MM.1S (cell line): ENCODE data around the gene MSRB3.

Experiments used
- DNase-seq: peaks from one replicate; pipeline ENCODE4 v3.0.0-alpha.2; 2015
- H2AFZ ChIP-seq: fragments of 300-600 bp; sonication (generic); 2 replicates; pipeline ENCODE4 v1.6.0; 2016; ENCODE audit warnings: antibody characterized with exemption, low read length
- H3F3A ChIP-seq: fragments of 300-600 bp; sonication (generic); 2 replicates; pipeline ENCODE4 v1.6.1; 2016; ENCODE audit warnings: mild to moderate bottlenecking, antibody characterized with exemption, low read length, moderate library complexity, mixed read lengths; ENCODE audit not compliant: insufficient read depth
- H3K27ac ChIP-seq: fragments of 300-600 bp; sonication (generic); 2 replicates; pipeline ENCODE4 v1.5.1; 2016; ENCODE audit warnings: mild to moderate bottlenecking, low read length
- H3K27me3 ChIP-seq: fragments of 300-600 bp; sonication (generic); replicated peaks from 2 replicates; pipeline ENCODE4 v1.6.0; 2016; ENCODE audit warnings: low read length; ENCODE audit not compliant: insufficient read depth
- H3K36me3 ChIP-seq: fragments of 300-600 bp; sonication (generic); replicated peaks from 2 replicates; pipeline ENCODE4 v1.6.1; 2016; ENCODE audit warnings: mild to moderate bottlenecking, low read length, mixed read lengths; ENCODE audit not compliant: insufficient read depth
- H3K4me1 ChIP-seq: fragments of 300-600 bp; sonication (generic); 2 replicates; pipeline ENCODE4 v1.6.1; 2016; ENCODE audit warnings: low read length, mixed read lengths
- H3K4me2 ChIP-seq: fragments of 300-600 bp; sonication (generic); 2 replicates; pipeline ENCODE4 v1.6.0; 2016; ENCODE audit warnings: low read depth, low read length
- H3K4me3 ChIP-seq: fragments of 300-600 bp; sonication (generic); 2 replicates; pipeline ENCODE4 v1.5.1; 2016; ENCODE audit warnings: low read length, mixed read lengths
- H3K79me2 ChIP-seq: fragments of 300-600 bp; sonication (generic); 2 replicates; pipeline ENCODE4 v1.6.1; 2016; ENCODE audit warnings: mixed run types, low read length, mixed read lengths
- H3K9ac ChIP-seq: fragments of 300-600 bp; sonication (generic); 2 replicates; pipeline ENCODE4 v1.6.1; 2016; ENCODE audit warnings: low read length, mixed read lengths
- H3K9me2 ChIP-seq: fragments of 300-600 bp; sonication (generic); replicated peaks from 2 replicates; pipeline ENCODE4 v1.6.1; 2016; ENCODE audit warnings: mild to moderate bottlenecking, low read length, mixed read lengths; ENCODE audit not compliant: insufficient read depth
- H3K9me3 ChIP-seq: fragments of 300-600 bp; sonication (generic); replicated peaks from 2 replicates; pipeline ENCODE4 v1.6.1; 2016; ENCODE audit warnings: mild to moderate bottlenecking, low read length, mixed read lengths; ENCODE audit not compliant: insufficient read depth
- H4K20me1 ChIP-seq: fragments of 300-600 bp; sonication (generic); 2 replicates; pipeline ENCODE4 v1.6.1; 2016; ENCODE audit warnings: mild to moderate bottlenecking, low read length, moderate library complexity, mixed read lengths; ENCODE audit not compliant: insufficient read depth
- EZH2 ChIP-seq: fragments of 300-600 bp; sonication (generic); optimal IDR thresholded peaks from 2 replicates; pipeline ENCODE3; 2017; ENCODE audit warnings: low read depth, mild to moderate bottlenecking, antibody characterized with exemption, low read length, mixed read lengths
- EZH2phosphoT487 ChIP-seq: fragments of 300-600 bp; sonication (generic); IDR thresholded peaks from 2 replicates; pipeline ENCODE4 v1.6.1; 2018; ENCODE audit warnings: antibody characterized with exemption, low read length
- TF ChIP-seq, protein P1 (sequence below): fragments of 300-600 bp; sonication (generic); IDR thresholded peaks from 2 replicates; pipeline ENCODE4 v1.5.1; 2016; ENCODE audit warnings: antibody characterized with exemption, low read length, mixed read lengths

Gene MSRB3

DNA sequence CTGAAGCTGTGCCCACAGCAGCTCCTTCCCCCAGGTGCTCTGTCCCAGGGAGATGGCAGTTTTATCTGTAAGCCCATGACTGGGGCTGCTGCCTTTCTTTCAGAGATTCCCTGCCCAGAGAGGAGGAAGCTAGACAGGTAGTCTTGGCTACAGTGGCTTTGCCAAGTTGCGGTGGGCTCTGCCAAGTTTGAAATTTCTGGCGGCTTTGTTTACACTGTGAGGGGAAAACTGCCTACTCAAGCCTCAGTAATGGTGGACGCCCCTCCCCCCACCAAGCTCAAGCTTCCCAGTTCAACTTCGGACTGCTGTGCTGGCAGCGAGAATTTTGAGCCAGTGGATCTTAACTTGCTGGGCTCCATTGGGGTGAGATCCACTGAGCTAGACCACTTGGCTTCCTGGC, 124.7 kb downstream of the MSRB3 start:
- TF ChIP-seq EZH2 = no peak
- no peak for TF ChIP-seq EZH2phosphoT487
- TF ChIP-seq, protein P1, sequence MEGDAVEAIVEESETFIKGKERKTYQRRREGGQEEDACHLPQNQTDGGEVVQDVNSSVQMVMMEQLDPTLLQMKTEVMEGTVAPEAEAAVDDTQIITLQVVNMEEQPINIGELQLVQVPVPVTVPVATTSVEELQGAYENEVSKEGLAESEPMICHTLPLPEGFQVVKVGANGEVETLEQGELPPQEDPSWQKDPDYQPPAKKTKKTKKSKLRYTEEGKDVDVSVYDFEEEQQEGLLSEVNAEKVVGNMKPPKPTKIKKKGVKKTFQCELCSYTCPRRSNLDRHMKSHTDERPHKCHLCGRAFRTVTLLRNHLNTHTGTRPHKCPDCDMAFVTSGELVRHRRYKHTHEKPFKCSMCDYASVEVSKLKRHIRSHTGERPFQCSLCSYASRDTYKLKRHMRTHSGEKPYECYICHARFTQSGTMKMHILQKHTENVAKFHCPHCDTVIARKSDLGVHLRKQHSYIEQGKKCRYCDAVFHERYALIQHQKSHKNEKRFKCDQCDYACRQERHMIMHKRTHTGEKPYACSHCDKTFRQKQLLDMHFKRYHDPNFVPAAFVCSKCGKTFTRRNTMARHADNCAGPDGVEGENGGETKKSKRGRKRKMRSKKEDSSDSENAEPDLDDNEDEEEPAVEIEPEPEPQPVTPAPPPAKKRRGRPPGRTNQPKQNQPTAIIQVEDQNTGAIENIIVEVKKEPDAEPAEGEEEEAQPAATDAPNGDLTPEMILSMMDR = no peak
- no peak overlapping the region for H3K9ac ChIP-seq
- H3K4me2 ChIP-seq = no peak overlapping the region
- no peaks in the 10 kb centered on the region for H4K20me1 ChIP-seq
- H3K9me3 ChIP-seq = no peaks in the 10 kb centered on the region
- no peak overlapping the region for H3K27ac ChIP-seq
- H3K4me1 ChIP-seq = no peaks in the 10 kb centered on the region
- H3K27me3 ChIP-seq = no peaks in the 10 kb centered on the region
- no peaks in the 10 kb centered on the region for H3K79me2 ChIP-seq
- no peaks in the 10 kb centered on the region for H3K36me3 ChIP-seq
- no peaks in the 10 kb centered on the region for H3K9me2 ChIP-seq
- no peak for DNase-seq
- no peak overlapping the region for H2AFZ ChIP-seq
- H3F3A ChIP-seq = no peaks in the 10 kb centered on the region
- no peak overlapping the region for H3K4me3 ChIP-seq

DNA sequence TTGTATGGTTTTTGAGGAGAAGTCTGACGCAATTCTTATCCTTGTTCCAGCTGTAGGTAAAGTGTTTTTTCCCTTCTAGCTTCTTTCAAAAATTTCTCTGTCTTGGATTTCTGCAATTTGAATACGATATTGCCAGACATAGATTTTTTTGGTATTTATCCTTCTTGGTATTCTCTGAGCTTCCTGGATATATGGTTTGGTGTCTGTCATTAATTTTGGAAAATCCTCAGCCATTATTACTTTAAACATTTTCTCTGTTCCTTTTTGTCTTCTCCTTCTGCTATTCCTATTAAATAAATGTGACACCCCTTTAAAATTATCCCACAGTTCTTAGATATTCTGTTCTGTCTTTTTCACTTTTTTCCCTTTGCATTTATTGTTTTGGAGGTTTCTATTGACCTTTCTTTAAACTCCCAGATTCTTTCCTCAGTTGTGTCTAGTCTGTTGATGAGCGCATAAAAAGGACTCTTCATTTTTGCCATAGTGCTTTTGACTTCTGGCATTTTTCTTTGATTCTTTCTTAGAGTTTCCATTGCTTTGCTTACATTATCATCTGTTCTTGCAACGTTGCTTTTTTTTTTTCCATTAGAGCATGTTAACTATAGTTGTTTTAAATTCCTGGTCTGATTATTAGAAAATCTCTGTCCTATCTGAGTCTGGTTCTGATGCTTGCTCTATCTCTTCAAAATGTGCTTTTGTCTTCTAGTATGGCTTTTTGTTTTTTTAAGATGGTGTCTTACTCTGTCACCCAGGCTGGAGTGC, 129.1 kb downstream of the MSRB3 start:
- Histone ChIP-seq H3F3A (no peaks in the 10 kb centered on the region), H4K20me1 (no peaks in the 10 kb centered on the region), H3K9me2 (no peaks in the 10 kb centered on the region), H2AFZ (no peak overlapping the region), H3K9me3 (no peaks in the 10 kb centered on the region), H3K36me3 (no peaks in the 10 kb centered on the region), H3K9ac (no peak overlapping the region), H3K4me3 (no peak overlapping the region), H3K79me2 (no peaks in the 10 kb centered on the region), H3K27me3 (no peaks in the 10 kb centered on the region), H3K27ac (no peak overlapping the region), H3K4me1 (no peaks in the 10 kb centered on the region), H3K4me2 (no peak overlapping the region)
- DNase-seq = no peak
- TF ChIP-seq EZH2phosphoT487 (no peak), EZH2 (no peak)
- TF ChIP-seq, protein P1 = no peak

DNA sequence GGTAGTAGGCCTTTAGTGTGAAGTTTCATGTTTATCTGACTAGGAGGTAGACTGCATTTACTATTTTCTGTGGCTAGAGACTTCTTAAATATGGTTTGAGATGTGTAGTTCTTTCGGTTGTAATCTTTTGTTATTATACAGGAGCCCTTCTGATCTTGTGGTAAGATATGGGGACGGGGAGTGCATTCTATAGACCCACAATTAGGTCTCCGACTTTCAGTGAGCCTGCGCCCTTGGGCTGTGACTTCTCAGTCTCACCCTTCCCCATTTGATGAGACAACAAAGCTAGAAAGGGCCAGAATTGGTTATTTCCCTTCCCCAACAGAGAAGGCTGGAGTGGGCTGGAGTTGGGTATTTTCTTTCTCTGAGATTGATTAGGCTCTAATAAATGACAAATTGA, 130.0 kb downstream of the MSRB3 start:
- no peak overlapping the region for H3K4me2 ChIP-seq

More for the DNA sequence above, 130.0 kb downstream of the MSRB3 start:
- TF ChIP-seq, protein P1 = no peak
- TF ChIP-seq EZH2phosphoT487 (no peak), EZH2 (no peak)
- Histone ChIP-seq H3K4me1 (no peaks in the 10 kb centered on the region), H3K79me2 (no peaks in the 10 kb centered on the region), H3K9ac (no peak overlapping the region), H2AFZ (no peak overlapping the region), H3K9me2 (no peaks in the 10 kb centered on the region), H3K9me3 (no peaks in the 10 kb centered on the region), H3K27ac (no peak overlapping the region), H3K27me3 (no peaks in the 10 kb centered on the region), H4K20me1 (no peaks in the 10 kb centered on the region), H3K4me3 (no peak overlapping the region), H3F3A (no peaks in the 10 kb centered on the region), H3K36me3 (no peaks in the 10 kb centered on the region)
- no peak for DNase-seq
